Lower leg skin (tissue), 4 donors: Measurements from ENCODE around the gene LCMT1. TPM values are rescaled to one million over a fixed set of nuclear protein-coding genes. Genes with fewer than 3 reads are reported as not detected.
"Not testable (repeated sequence)": the region's sequence is repeated elsewhere in the genome, so short reads cannot be mapped to it uniquely, and the experiment has no call there.

ENCODE experiments used
- DNase-seq, 2 donors: peaks; one replicate each; pipeline ENCODE4 v3.0.0-alpha.2; 2019; ENCODE audit warnings: low spot score in 2 of 2
- H3K4me3 ChIP-seq: fragments of 200-600 bp; sonication (generic); 2 replicates; pipeline ENCODE4 v1.5.1; 2017; ENCODE audit warnings: mild to moderate bottlenecking, low read depth; ENCODE audit not compliant: poor library complexity, severe bottlenecking
- POLR2A ChIP-seq, 2 donors: fragments of 450-650 bp; IDR thresholded peaks; one replicate each; pipeline ENCODE4 v1.6.1; 2016 to 2017; ENCODE audit warnings: antibody characterized with exemption in 2 of 2, mild to moderate bottlenecking in 1 of 2, moderate library complexity in 1 of 2
- WGBS, 2 donors: methylation state at CpG; one replicate each; pipeline ENCODE4 v1.1.5; 2018; 5-methylcytosine and 5-hydroxymethylcytosine counted together
- intact Hi-C: fragments of 100-400 bp; cut with DNase I; formaldehyde crosslinking; loops from one replicate; pipeline ENCODE4 v1.15.0; 2023; ENCODE audit warnings: low total_unique reads
- total RNA-seq, 4 donors: library from RNA; depleted of rRNA; stranded (reverse); fragments of >200 nt; gene quantifications; one replicate each; pipeline ENCODE4 v1.1.0, GENCODE V29; 2016
- TF ChIP-seq, protein P1 (sequence below), 3 donors: fragments of 450-650 bp; IDR thresholded peaks; one replicate each; pipeline ENCODE4 v1.5.1; 2016; ENCODE audit warnings: antibody characterized with exemption in 3 of 3, mild to moderate bottlenecking in 3 of 3, moderate library complexity in 2 of 3

LCMT1 gene
- total RNA-seq, 4 donors from 2014 or later, result 33.6 to 46.8 (median 38.2) TPM

GRCh38 chr16:25172831-25173230, 61.3 kb downstream of the LCMT1 start:
- intact Hi-C loops, result no loop called here
- DNase-seq, result no peak
- no peak overlapping the region for H3K4me3 ChIP-seq
- 89 to 94% methylated on average over 8 of the region's 8 CpGs for WGBS, 2 donors
- TF ChIP-seq, protein P1, sequence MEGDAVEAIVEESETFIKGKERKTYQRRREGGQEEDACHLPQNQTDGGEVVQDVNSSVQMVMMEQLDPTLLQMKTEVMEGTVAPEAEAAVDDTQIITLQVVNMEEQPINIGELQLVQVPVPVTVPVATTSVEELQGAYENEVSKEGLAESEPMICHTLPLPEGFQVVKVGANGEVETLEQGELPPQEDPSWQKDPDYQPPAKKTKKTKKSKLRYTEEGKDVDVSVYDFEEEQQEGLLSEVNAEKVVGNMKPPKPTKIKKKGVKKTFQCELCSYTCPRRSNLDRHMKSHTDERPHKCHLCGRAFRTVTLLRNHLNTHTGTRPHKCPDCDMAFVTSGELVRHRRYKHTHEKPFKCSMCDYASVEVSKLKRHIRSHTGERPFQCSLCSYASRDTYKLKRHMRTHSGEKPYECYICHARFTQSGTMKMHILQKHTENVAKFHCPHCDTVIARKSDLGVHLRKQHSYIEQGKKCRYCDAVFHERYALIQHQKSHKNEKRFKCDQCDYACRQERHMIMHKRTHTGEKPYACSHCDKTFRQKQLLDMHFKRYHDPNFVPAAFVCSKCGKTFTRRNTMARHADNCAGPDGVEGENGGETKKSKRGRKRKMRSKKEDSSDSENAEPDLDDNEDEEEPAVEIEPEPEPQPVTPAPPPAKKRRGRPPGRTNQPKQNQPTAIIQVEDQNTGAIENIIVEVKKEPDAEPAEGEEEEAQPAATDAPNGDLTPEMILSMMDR (IDR thresholded peaks at IDR 0.05), result no peak
- no peak for TF ChIP-seq POLR2A (IDR thresholded peaks at IDR 0.05)

- no peak overlapping the region for H3K4me3 ChIP-seq
- 81 to 95% methylated on average over 2 of the region's 2 CpGs for WGBS, 2 donors
- intact Hi-C loops, result no loop called here
- TF ChIP-seq POLR2A (IDR thresholded peaks at IDR 0.05), result no peak
- TF ChIP-seq, protein P1 (IDR thresholded peaks at IDR 0.05), result no peak
- no peak for DNase-seq
Observed at GRCh38 chr16:25174285-25174684, 62.7 kb downstream of the LCMT1 start.

DNA sequence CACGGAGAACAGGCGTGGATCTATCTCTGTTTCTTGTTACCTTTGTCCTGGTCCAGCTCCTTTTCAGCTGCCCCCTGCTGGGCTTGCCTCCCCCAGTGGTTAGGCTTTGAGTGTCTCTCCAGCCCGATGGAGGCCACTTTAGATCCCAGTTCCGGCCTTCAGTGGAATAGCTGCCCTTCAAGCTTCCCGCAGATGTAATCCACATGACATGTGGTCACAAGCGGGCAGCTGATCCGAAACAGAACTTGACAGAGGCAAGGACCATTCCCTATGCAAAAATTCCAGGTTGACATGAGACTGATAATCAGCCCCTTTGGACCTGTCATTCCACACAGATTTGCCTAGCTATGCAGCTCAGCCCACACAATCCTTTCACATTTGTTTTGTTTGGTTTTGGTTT, 64.6 kb downstream of the LCMT1 start:
- intact Hi-C loops, result no loop called here
- 86 to 92% methylated on average over 7 of the region's 7 CpGs for WGBS, 2 donors
- TF ChIP-seq POLR2A (IDR thresholded peaks at IDR 0.05), result no peak
- TF ChIP-seq, protein P1 (IDR thresholded peaks at IDR 0.05), result no peak
- H3K4me3 ChIP-seq, result no peak overlapping the region
- no peak for DNase-seq

DNA sequence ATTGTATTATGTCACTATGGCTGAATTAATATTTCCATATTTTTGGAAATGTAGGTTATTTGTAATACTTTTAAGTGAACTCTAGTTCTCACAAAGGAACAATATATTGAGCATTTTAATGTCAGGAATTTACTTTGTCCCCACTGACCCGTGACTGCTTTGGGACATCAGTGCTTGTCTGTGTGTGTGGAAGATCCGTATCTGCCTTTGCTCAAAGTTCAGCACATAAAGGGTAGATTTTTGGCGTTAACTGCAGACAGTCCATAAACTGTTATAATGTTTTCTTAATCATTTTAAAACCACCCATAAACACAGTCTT, 65.9 kb downstream of the LCMT1 start:
- TF ChIP-seq, protein P1 (IDR thresholded peaks at IDR 0.05), result no peak
- TF ChIP-seq POLR2A (IDR thresholded peaks at IDR 0.05), result no peak
- intact Hi-C loops, result no loop called here
- H3K4me3 ChIP-seq, result no peak overlapping the region
- WGBS, 2 donors, result 69 to 82% methylated on average over 3 of the region's 3 CpGs
- no peak for DNase-seq

- DNase-seq, result no peak
- no peak overlapping the region for H3K4me3 ChIP-seq
- 85 to 86% methylated on average over 20 of the region's 20 CpGs for WGBS, 2 donors
- no peak for TF ChIP-seq POLR2A (IDR thresholded peaks at IDR 0.05)
- TF ChIP-seq, protein P1 (IDR thresholded peaks at IDR 0.05), result peak in 1 of 3 donors; percentile 80
- intact Hi-C loops, result no loop called here
Observed at GRCh38 chr16:25177831-25178688, 66.5 kb downstream of the LCMT1 start.

GRCh38 chr16:25181236-25181635, 69.7 kb downstream of the LCMT1 start:
- H3K4me3 ChIP-seq, DNase-seq, intact Hi-C loops: not testable (repeated sequence)
- WGBS, 2 donors, result 85 to 95% methylated on average over 6 of the region's 6 CpGs
